Stomach smooth muscle (tissue), 2 donors: ENCODE results near the gene PODXL2.
"Not testable (repeated sequence)": the region's sequence is repeated elsewhere in the genome, so short reads cannot be mapped to it uniquely, and the experiment has no call there.

Experiments used
- H3K27ac ChIP-seq: one replicate; pipeline ENCODE4 v1.7.0; 2013; ENCODE audit warnings: mild to moderate bottlenecking, low read length, inconsistent platforms
- H3K27me3 ChIP-seq, 2 donors: one replicate each; pipeline ENCODE4 v1.7.0; 2013; ENCODE audit warnings: low read length in 2 of 2; ENCODE audit not compliant: insufficient read depth in 2 of 2, control insufficient read depth in 1 of 2
- H3K36me3 ChIP-seq, 2 donors: one replicate each; pipeline ENCODE4 v1.7.0; 2013; ENCODE audit warnings: low read length in 2 of 2; ENCODE audit not compliant: control insufficient read depth in 2 of 2, insufficient read depth in 2 of 2
- H3K4me1 ChIP-seq: one replicate; pipeline ENCODE4 v1.7.0; 2013; ENCODE audit warnings: low read length; ENCODE audit not compliant: control insufficient read depth, insufficient read depth
- H3K4me3 ChIP-seq, 2 donors: one replicate each; pipeline ENCODE4 v1.7.0; 2013; ENCODE audit warnings: low read length in 2 of 2
- H3K9ac ChIP-seq, 2 donors: one replicate each; pipeline ENCODE4 v1.7.0; 2013; ENCODE audit warnings: low read length in 2 of 2, mild to moderate bottlenecking in 1 of 2
- H3K9me3 ChIP-seq, 2 donors: one replicate each; pipeline ENCODE4 v1.7.0; 2013; ENCODE audit warnings: low read length in 2 of 2; ENCODE audit not compliant: control insufficient read depth in 2 of 2
- donor health status: healthy.
- donor health status: Pancreatic carcinoma.

Gene PODXL2

DNA sequence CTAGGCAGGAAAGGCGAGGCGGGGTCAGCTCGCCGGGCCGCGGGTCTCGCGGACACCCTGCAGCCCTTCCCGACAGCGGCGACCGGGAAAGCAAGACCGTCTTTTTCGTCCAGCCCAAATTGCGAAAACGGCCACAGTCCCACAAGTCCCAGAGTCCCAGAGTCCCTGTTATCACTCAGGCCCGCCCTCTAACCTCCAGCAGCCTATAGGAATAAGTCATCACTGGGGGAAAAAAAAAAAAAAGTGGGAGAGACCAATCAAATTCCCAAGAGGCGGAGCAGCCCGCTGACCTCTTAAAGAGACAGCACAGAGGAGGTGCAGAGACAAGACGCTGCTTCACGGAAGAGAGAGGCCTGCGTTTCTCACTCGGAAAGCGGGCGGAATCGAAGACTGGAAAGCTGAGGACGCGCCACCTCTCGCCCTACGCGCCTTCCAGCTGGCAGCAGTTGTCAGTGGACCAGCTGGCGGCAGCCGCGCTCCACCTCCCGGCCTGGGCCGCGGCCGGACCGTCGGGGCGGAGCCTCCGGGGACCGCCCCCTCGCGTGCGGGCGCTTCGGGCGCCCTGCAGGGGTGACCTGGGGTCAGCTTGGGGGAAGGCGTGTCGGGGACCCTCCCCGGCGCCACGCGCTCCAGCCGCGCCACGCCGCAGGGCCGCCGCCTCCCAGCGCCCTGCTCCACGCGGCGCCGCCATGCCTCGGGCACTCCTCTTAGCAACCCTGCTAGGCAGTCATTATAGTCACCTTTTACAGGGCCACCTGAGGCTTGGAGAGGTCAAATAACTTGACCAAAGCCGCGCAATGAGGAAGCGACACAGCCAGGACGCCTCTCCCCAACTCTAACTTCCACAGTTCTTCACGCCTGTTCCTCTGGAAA is 38.2 kb upstream of the PODXL2 start, which contains the start of gene TPRA1:
Gene TPRA1, minus strand, starts transcription at position 141 of the 873 bp plus-strand sequence. CDS start 10,587 bp downstream, outside the sequence.
- peaks cover 2% of the 10 kb centered on the region in 2 donors for H3K36me3 ChIP-seq
- H3K9ac ChIP-seq: peak within 1 kb of the TSS; percentile 87 to 95
- no peaks in the 10 kb centered on the region for H3K9me3 ChIP-seq
- no peaks in the 10 kb centered on the region for H3K27me3 ChIP-seq
- peak within 1 kb of the TSS; percentile 87 to 90 for H3K4me3 ChIP-seq
- H3K4me1 ChIP-seq: peaks cover 39% of the 10 kb centered on the region
- H3K27ac ChIP-seq: peak within 1 kb of the TSS; percentile 76

DNA sequence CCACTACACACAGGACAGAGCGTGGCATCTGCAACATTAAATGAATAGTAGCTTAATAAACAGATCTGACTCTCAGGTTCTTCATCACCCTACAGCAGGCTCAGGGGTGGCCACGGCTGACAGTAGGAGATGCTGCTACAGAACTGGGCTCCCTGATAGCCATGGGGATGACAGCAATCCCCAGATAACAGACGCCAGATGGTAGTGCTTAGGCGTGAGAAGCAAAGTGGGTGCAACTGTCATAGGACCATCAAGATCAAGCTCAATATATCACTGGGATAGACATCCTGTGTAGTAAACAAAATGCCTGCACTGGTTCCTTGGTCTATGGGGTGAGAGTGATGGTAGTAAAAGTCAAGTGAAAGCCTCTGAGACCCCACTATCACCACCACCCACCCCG is 35.8 kb upstream of the PODXL2 start:
- H3K4me3 ChIP-seq: no peak overlapping the region
- H3K4me1 ChIP-seq: peaks cover 31% of the 10 kb centered on the region
- H3K27ac ChIP-seq: no peak overlapping the region
- no peak overlapping the region for H3K9ac ChIP-seq
- H3K9me3 ChIP-seq: no peaks in the 10 kb centered on the region
- H3K36me3 ChIP-seq: no peaks in the 10 kb centered on the region
- H3K27me3 ChIP-seq: no peaks in the 10 kb centered on the region

DNA sequence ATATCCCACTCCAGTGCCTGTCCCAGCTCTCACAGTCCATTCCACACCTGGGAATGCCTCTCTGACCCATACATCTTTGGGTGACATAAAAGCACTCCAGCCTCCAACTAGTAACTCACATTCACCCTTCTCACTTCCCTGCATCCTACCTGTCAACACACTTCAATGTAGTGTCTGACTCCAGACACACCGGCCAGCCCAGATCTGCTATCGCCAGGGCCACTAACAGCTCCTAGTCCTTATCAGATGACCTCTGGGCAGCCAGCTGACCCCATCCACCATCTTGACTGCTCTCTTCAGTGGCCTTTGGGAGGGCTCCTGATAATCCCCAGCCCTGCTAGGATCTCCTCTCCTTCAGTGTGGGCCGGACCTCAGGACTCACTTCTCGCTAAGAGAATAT is 33.7 kb upstream of the PODXL2 start:
- Histone ChIP-seq H3K9me3 (no peaks in the 10 kb centered on the region), H3K27me3 (no peaks in the 10 kb centered on the region), H3K9ac (no peak overlapping the region), H3K36me3 (no peaks in the 10 kb centered on the region), H3K4me1 (peaks cover 22% of the 10 kb centered on the region), H3K27ac (no peak overlapping the region), H3K4me3 (no peak overlapping the region)

DNA sequence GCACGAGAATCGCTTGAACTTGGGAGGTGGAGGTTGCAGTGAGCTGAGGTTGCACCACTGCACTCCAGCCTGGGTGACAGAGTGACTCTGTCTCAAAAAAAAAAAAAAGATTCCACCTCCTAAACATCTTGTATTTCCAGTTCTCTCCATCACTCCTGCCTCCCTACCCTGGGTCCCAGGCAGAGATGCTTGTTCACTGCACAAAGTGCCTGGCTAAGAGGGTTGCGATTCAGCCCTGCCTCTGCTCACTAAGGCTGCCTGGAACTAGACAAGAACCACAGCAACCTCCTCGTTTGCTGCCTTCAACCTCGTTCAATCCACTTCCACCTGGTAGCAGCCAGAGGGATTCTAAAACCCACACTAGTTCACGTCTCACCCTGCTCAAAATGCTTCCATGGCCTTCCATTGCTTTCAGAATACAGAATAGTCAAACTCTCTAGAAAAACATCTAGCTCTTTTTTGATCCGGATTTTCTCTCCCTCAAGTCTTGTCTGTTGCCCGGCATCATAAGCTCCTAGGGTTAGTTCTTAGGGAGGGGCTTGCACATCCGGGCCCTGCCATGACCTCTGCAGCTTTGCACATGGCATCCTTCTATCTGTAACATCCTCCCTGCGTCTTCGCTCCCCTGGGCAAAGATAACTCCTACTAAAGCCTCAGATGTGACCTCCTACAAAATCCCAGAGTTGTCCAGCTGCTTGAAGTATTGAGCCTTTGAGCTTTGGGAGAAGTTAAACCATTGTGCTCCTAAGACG is 31.8 kb upstream of the PODXL2 start:
- Histone ChIP-seq H3K36me3 (no peaks in the 10 kb centered on the region), H3K4me1 (peaks cover 13% of the 10 kb centered on the region), H3K27ac (no peak overlapping the region), H3K9ac (no peak overlapping the region), H3K27me3 (no peaks in the 10 kb centered on the region), H3K4me3 (no peak overlapping the region), H3K9me3 (no peaks in the 10 kb centered on the region)

DNA sequence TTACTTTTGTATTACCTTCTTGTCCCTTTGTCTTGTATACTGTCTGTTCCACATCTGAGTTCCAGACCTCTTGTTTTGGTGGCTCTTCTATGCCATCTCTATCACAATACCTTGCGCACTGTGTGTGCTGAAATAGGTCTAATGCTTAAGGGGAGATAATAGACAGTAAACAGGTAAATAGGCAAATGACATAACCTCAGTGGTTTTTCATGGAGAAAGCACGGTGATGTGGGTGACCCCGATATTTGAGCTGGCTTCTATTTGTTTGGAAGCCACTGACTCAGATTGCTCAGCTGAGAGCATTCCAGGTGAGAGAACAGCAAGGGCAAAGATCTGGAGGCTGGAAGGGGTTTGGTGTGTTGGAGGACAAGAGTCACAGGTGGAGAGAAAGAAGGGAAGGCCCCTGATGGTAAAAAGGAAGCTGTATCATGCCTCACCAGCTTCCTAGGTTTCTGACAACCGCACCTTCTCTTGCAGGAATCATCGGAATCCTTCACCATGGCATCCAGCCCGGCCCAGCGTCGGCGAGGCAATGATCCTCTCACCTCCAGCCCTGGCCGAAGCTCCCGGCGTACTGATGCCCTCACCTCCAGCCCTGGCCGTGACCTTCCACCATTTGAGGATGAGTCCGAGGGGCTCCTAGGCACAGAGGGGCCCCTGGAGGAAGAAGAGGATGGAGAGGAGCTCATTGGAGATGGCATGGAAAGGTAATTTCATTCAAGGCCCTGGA is 30.0 kb upstream of the PODXL2 start:
- no peaks in the 10 kb centered on the region for H3K9me3 ChIP-seq
- peak overlapping the region; percentile 66 to 70 for H3K9ac ChIP-seq
- H3K27ac ChIP-seq: peak overlapping the region; percentile 46

DNA sequence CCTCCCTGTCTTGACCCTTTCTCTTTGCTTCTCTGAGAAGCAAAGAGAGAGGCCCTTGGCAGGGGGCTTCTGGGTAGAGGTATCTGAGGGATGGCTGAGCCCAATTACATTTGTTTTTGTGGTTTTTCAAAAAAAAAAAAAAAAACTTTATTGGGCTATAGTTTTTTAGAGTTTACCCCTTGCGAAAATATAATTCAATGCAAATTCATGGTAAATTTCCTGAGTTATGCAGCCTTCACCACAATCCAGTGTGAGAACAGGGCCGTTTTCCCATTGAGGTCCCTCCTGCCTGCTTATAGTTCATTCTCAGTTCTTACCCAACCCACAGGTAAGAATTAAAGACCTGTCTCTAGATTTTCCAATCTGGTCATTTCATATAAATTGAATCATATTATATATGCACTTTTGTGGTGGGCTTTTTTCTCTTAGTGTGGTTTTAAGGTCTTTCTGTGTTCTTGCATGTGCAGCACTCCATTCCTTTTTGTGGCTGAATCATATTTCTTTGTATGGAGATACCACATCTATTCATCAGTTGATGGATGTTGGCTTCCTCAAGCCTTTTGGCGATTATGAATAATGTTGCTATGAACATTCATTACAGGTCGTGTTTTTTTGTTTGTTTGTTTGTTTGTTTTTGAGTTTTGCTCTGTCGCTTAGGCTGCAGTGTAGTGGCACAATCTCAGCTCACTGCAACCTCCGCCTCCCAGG is 28.1 kb upstream of the PODXL2 start:
- H3K9ac ChIP-seq: no peak overlapping the region
- H3K9me3 ChIP-seq: no peaks in the 10 kb centered on the region
- H3K27me3 ChIP-seq: no peaks in the 10 kb centered on the region
- H3K4me3 ChIP-seq: no peak overlapping the region
- H3K4me1 ChIP-seq: peaks cover 13% of the 10 kb centered on the region
- H3K36me3 ChIP-seq: peaks cover 0 to 5% of the 10 kb centered on the region in 2 donors
- H3K27ac ChIP-seq: no peak overlapping the region

More for the DNA sequence above, 30.0 kb upstream of the PODXL2 start:
- H3K27me3 ChIP-seq: no peaks in the 10 kb centered on the region
- peak overlapping the region; percentile 62 to 75 for H3K4me3 ChIP-seq
- H3K4me1 ChIP-seq: peaks cover 13% of the 10 kb centered on the region
- no peaks in the 10 kb centered on the region for H3K36me3 ChIP-seq

DNA sequence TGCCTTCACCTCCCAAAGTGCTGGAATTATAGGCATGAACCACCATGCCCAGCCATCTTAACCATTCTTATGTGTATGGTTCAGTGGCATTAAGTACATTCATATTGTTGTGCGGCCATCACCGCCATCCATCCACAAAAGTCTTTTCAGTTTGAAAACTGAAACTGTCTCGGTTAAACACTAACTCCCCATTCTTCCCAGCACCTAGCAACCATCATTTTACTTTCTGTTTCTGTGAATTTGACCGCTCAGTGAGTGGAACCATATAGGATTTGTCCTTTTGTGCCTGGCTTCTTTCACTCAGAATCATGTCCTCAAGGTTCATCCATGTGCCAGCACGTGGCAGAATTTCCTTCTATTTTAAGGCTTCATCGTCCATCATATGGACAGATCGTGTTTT is 24.9 kb upstream of the PODXL2 start:
- no peaks in the 10 kb centered on the region for H3K4me1 ChIP-seq
- no peaks in the 10 kb centered on the region for H3K9me3 ChIP-seq
- H3K9ac ChIP-seq: no peak overlapping the region
- peaks cover 11 to 25% of the 10 kb centered on the region in 2 donors for H3K36me3 ChIP-seq
- H3K4me3 ChIP-seq: no peak overlapping the region
- H3K27me3 ChIP-seq: no peaks in the 10 kb centered on the region
- H3K27ac ChIP-seq: no peak overlapping the region

DNA sequence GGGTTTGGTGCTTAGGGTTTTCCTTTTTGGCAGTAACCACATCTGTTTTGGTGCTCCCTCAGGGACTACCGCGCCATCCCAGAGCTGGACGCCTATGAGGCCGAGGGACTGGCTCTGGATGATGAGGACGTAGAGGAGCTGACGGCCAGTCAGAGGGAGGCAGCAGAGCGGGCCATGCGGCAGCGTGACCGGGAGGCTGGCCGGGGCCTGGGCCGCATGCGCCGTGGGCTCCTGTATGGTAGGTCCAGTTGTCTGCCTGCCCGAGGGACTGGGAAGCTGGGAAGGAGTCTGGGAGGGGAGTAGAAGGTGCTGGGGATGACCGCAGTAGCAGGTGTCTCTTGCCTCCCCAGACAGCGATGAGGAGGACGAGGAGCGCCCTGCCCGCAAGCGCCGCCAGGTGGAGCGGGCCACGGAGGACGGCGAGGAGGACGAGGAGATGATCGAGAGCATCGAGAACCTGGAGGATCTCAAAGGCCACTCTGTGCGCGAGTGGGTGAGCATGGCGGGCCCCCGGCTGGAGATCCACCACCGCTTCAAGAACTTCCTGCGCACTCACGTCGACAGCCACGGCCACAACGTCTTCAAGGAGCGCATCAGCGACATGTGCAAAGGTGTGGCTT is 24.3 kb upstream of the PODXL2 start:
- H3K9ac ChIP-seq: no peak overlapping the region
- H3K4me3 ChIP-seq: no peak overlapping the region
- H3K36me3 ChIP-seq: peaks cover 13 to 27% of the 10 kb centered on the region in 2 donors
- no peaks in the 10 kb centered on the region for H3K9me3 ChIP-seq
- H3K27ac ChIP-seq: no peak overlapping the region
- no peaks in the 10 kb centered on the region for H3K27me3 ChIP-seq
- H3K4me1 ChIP-seq: no peaks in the 10 kb centered on the region

DNA sequence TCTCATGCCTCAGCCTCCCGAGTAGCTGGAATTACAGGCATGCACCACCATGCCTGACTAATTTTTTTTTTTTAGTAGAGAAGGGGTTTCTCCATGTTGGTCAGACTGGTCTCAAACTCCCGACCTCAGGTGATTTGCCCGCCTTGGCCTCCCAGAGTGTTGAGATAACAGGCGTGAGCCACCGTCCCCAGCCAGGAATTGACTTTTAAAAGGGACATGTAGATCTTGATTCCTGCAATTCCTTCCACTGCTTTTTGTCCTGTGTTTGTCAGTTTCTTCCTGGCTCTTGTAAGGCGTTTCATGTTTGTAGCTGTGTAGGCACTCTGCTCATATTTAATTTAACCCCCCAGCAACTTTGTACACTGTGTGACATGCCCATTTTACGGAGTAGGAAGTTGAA is 23.4 kb upstream of the PODXL2 start:
- not testable (repeated sequence) for H3K9ac ChIP-seq, H3K27me3 ChIP-seq
- peaks cover 13 to 27% of the 10 kb centered on the region in 2 donors for H3K36me3 ChIP-seq

More for the DNA sequence above, 23.4 kb upstream of the PODXL2 start:
- not testable (repeated sequence) for H3K4me1 ChIP-seq, H3K27ac ChIP-seq, H3K9me3 ChIP-seq, H3K4me3 ChIP-seq
